SU-DHL-6 (cell line): ENCODE measurements around the gene INTS12.

Experiments used
- H2AFZ ChIP-seq: fragments of 200-600 bp; sonication (generic); 2 replicates; pipeline ENCODE4 v1.6.1; 2014; ENCODE audit warnings: low read depth, mild to moderate bottlenecking, moderate library complexity, mixed read lengths, antibody characterized with exemption, low read length; ENCODE audit not compliant: severe bottlenecking
- H3F3A ChIP-seq: fragments of 200-600 bp; shearing (Covaris generic); 2 replicates; pipeline ENCODE4 v1.6.0; 2016; ENCODE audit warnings: antibody characterized with exemption, mild to moderate bottlenecking; ENCODE audit not compliant: insufficient read depth
- H3K27ac ChIP-seq: fragments of 200-600 bp; sonication (generic); 2 replicates; pipeline ENCODE4 v1.5.1; 2016; ENCODE audit warnings: low read depth, mild to moderate bottlenecking, low read length, moderate library complexity, mixed read lengths
- H3K27me3 ChIP-seq: fragments of 200-600 bp; sonication (generic), shearing (Covaris generic); 2 replicates; pipeline ENCODE4 v1.6.0; 2014; ENCODE audit warnings: mild to moderate bottlenecking, low read length
- H3K36me3 ChIP-seq: fragments of 200-600 bp; sonication (generic); 2 replicates; pipeline ENCODE4 v1.6.1; 2014; ENCODE audit warnings: mild to moderate bottlenecking, low read length, mixed read lengths
- H3K4me2 ChIP-seq: fragments of 300-600, 200-600 bp; shearing (Covaris generic), sonication (generic); 2 replicates; pipeline ENCODE4 v1.6.0; 2014; ENCODE audit warnings: low read length, low read depth, mild to moderate bottlenecking; ENCODE audit not compliant: poor library complexity, severe bottlenecking
- H3K4me3 ChIP-seq: fragments of 200-600 bp; sonication (generic); 2 replicates; pipeline ENCODE4 v1.5.1; 2014; ENCODE audit warnings: antibody characterized with exemption, low read length, mild to moderate bottlenecking, mixed read lengths; ENCODE audit not compliant: insufficient read depth, poor library complexity, severe bottlenecking
- H3K79me2 ChIP-seq: fragments of 200-600 bp; sonication (generic); 2 replicates; pipeline ENCODE4 v1.6.1; 2014; ENCODE audit warnings: mild to moderate bottlenecking, low read length, moderate library complexity; ENCODE audit not compliant: insufficient read depth
- H3K9ac ChIP-seq: fragments of 200-600 bp; sonication (generic); 2 replicates; pipeline ENCODE4 v1.7.0; 2014; ENCODE audit warnings: mild to moderate bottlenecking, low read length
- H3K9me2 ChIP-seq: fragments of 200-600 bp; sonication (generic); replicated peaks from 2 replicates; pipeline ENCODE4 v1.6.1; 2014; ENCODE audit warnings: low read length; ENCODE audit not compliant: insufficient read depth
- H3K9me3 ChIP-seq: fragments of 200-600 bp; sonication (generic); 2 replicates; pipeline ENCODE4 v1.6.1; 2014; ENCODE audit warnings: low read length, mixed read lengths; ENCODE audit not compliant: insufficient read depth
- H4K20me1 ChIP-seq: fragments of 200-600 bp; sonication (generic); 2 replicates; pipeline ENCODE4 v1.6.1; 2014; ENCODE audit warnings: low read depth, mild to moderate bottlenecking, antibody characterized with exemption, low read length, moderate library complexity, mixed read lengths
- EZH2phosphoT487 ChIP-seq: fragments of 200-600 bp; sonication (generic), shearing (Covaris generic); conservative IDR thresholded peaks from 2 replicates; pipeline ENCODE4 v1.6.1; 2018; ENCODE audit warnings: mild to moderate bottlenecking, antibody characterized with exemption, low read length, moderate library complexity, mixed read lengths
- TF ChIP-seq, protein P1 (sequence below): fragments of 200-600 bp; sonication (generic); IDR thresholded peaks from one replicate; pipeline ENCODE4 v1.5.1; 2017; ENCODE audit warnings: antibody characterized with exemption, mild to moderate bottlenecking, low read length, moderate library complexity; ENCODE audit not compliant: insufficient read depth, poor library complexity, severe bottlenecking

INTS12 gene

GRCh38 chr4:105671301-105671700, 37.2 kb downstream of the INTS12 start:
- Histone ChIP-seq H3K36me3 (no peaks in the 10 kb centered on the region), H3K9me2 (no peaks in the 10 kb centered on the region), H3K27me3 (no peaks in the 10 kb centered on the region), H3K79me2 (no peaks in the 10 kb centered on the region), H3K9ac (no peak overlapping the region), H2AFZ (no peak overlapping the region), H4K20me1 (no peaks in the 10 kb centered on the region), H3F3A (no peaks in the 10 kb centered on the region), H3K9me3 (no peaks in the 10 kb centered on the region), H3K4me2 (no peak overlapping the region), H3K27ac (no peak overlapping the region), H3K4me3 (no peak overlapping the region)
- no peak for TF ChIP-seq EZH2phosphoT487
- TF ChIP-seq, protein P1, sequence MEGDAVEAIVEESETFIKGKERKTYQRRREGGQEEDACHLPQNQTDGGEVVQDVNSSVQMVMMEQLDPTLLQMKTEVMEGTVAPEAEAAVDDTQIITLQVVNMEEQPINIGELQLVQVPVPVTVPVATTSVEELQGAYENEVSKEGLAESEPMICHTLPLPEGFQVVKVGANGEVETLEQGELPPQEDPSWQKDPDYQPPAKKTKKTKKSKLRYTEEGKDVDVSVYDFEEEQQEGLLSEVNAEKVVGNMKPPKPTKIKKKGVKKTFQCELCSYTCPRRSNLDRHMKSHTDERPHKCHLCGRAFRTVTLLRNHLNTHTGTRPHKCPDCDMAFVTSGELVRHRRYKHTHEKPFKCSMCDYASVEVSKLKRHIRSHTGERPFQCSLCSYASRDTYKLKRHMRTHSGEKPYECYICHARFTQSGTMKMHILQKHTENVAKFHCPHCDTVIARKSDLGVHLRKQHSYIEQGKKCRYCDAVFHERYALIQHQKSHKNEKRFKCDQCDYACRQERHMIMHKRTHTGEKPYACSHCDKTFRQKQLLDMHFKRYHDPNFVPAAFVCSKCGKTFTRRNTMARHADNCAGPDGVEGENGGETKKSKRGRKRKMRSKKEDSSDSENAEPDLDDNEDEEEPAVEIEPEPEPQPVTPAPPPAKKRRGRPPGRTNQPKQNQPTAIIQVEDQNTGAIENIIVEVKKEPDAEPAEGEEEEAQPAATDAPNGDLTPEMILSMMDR: no peak

GRCh38 chr4:105670684-105671083, 37.8 kb downstream of the INTS12 start:
- H3K9me2 ChIP-seq: no peaks in the 10 kb centered on the region

DNA sequence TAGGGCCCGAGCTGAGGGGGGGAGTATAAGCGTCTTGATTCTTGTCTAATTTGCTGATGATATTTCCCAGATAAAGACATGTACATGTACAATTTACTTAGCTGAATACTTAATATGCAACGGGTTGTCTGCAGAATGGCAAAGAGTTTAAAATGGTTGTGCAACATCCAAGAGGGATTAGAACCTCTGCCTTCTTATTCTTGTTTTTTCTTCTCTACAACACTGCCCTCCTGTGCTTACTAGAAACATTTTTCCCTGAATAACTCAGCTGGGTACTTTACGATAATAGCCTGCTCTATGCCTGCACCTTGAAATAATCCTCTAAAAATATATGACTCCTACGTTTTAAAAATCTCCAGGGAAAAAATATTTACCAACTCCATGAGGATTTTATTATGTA, 41.8 kb downstream of the INTS12 start:
- no peaks in the 10 kb centered on the region for H3F3A ChIP-seq
- H3K79me2 ChIP-seq: no peaks in the 10 kb centered on the region
- no peak overlapping the region for H3K4me2 ChIP-seq
- H3K9ac ChIP-seq: no peak overlapping the region
- TF ChIP-seq, protein P1: peak; percentile 8
- TF ChIP-seq EZH2phosphoT487: no peak
- no peak overlapping the region for H3K4me3 ChIP-seq
- no peaks in the 10 kb centered on the region for H3K36me3 ChIP-seq
- H4K20me1 ChIP-seq: no peaks in the 10 kb centered on the region
- no peaks in the 10 kb centered on the region for H3K9me3 ChIP-seq
- no peak overlapping the region for H2AFZ ChIP-seq
- H3K9me2 ChIP-seq: no peaks in the 10 kb centered on the region
- no peak overlapping the region for H3K27ac ChIP-seq
- H3K27me3 ChIP-seq: no peaks in the 10 kb centered on the region

More at GRCh38 chr4:105670684-105671083, 37.8 kb downstream of the INTS12 start:
- no peaks in the 10 kb centered on the region for H4K20me1 ChIP-seq
- H2AFZ ChIP-seq: no peak overlapping the region
- H3K4me3 ChIP-seq: no peak overlapping the region
- no peak overlapping the region for H3K4me2 ChIP-seq
- no peaks in the 10 kb centered on the region for H3K27me3 ChIP-seq
- H3K79me2 ChIP-seq: no peaks in the 10 kb centered on the region
- no peaks in the 10 kb centered on the region for H3K9me3 ChIP-seq
- no peak overlapping the region for H3K9ac ChIP-seq
- TF ChIP-seq, protein P1: no peak
- no peak for TF ChIP-seq EZH2phosphoT487
- no peaks in the 10 kb centered on the region for H3K36me3 ChIP-seq
- H3K27ac ChIP-seq: no peak overlapping the region
- H3F3A ChIP-seq: no peaks in the 10 kb centered on the region
